ENCODE data around the gene TOMM6. TPM values are rescaled to one million over a fixed set of nuclear protein-coding genes. Genes with fewer than 3 reads are reported as not detected.

TOMM6 gene
- total and polyA plus RNA-seq, 4 donors: 48.2 to 123 (median 86.1) TPM

- peak overlapping the region; percentile 55 to 82 (median 81) for H3K4me3 ChIP-seq (ENCODE audit: low read depth in 1 of 3, low read length in 3 of 3)
- no peak for TF ChIP-seq RAD21 (IDR thresholded peaks at IDR 0.05)
- no peak for TF ChIP-seq HNF4A (conservative IDR thresholded peaks at IDR 0.05)
- TF ChIP-seq JUND (IDR thresholded peaks at IDR 0.05): no peak
- TF ChIP-seq REST (IDR thresholded peaks at IDR 0.05): no peak
- H3K9me3 ChIP-seq (ENCODE audit: control insufficient read depth in 4 of 4, low read length in 3 of 4): no peaks in the 10 kb centered on the region
- H3K4me1 ChIP-seq (ENCODE audit: control insufficient read depth in 4 of 4, insufficient read depth in 4 of 4, low read length in 3 of 4): peaks cover 2 to 21% (median 18%) of the 10 kb centered on the region in 4 donors
- peak overlapping the region in 1 of 2 donors; percentile 62 for H3K9ac ChIP-seq (ENCODE audit: low read depth in 1 of 2, low read length in 2 of 2)
- no peak overlapping the region for H3K27ac ChIP-seq (ENCODE audit: low read depth in 1 of 2, low read length in 2 of 2)
- H3K27me3 ChIP-seq (ENCODE audit: control insufficient read depth in 4 of 4, insufficient read depth in 4 of 4, low read length in 3 of 4): no peaks in the 10 kb centered on the region
- H3K36me3 ChIP-seq (ENCODE audit: control insufficient read depth in 4 of 4, insufficient read depth in 3 of 4, low read depth in 1 of 4, low read length in 3 of 4): peaks cover 0 to 11% (median 8%) of the 10 kb centered on the region in 4 donors
- DNase-seq (ENCODE audit: low spot score): no peak
- WGBS: 5% methylated on average over 16 of the region's 16 CpGs
These were observed 8.2 kb upstream of the TOMM6 start for GRCh38 chr6:41779336-41779735.

- Histone ChIP-seq H3K27ac (ENCODE audit: low read depth in 1 of 2, low read length in 2 of 2) (peak within 1 kb of the TSS; percentile 51 to 66), H3K4me1 (ENCODE audit: control insufficient read depth in 4 of 4, insufficient read depth in 4 of 4, low read length in 3 of 4) (peaks cover 2 to 21% (median 18%) of the 10 kb centered on the region in 4 donors), H3K4me3 (ENCODE audit: low read depth in 1 of 3, low read length in 3 of 3) (peak within 1 kb of the TSS; percentile 75 to 85 (median 81)), H3K36me3 (ENCODE audit: control insufficient read depth in 4 of 4, insufficient read depth in 3 of 4, low read depth in 1 of 4, low read length in 3 of 4) (peaks cover 0 to 5% (median 3%) of the 10 kb centered on the region in 4 donors), H3K9me3 (ENCODE audit: control insufficient read depth in 4 of 4, low read length in 3 of 4) (no peaks in the 10 kb centered on the region), H3K27me3 (ENCODE audit: control insufficient read depth in 4 of 4, insufficient read depth in 4 of 4, low read length in 3 of 4) (no peaks in the 10 kb centered on the region), H3K9ac (ENCODE audit: low read depth in 1 of 2, low read length in 2 of 2) (peak within 1 kb of the TSS in 1 of 2 donors; percentile 62)
- peak; percentile 99 for DNase-seq (ENCODE audit: low spot score)
- under 1% methylated on average over 73 of the region's 73 CpGs for WGBS
- no peak for TF ChIP-seq MAX (IDR thresholded peaks at IDR 0.05)
- no peak for TF ChIP-seq NR2F2 (IDR thresholded peaks at IDR 0.05)
- TF ChIP-seq HNF4G (IDR thresholded peaks at IDR 0.05): no peak
- no peak for TF ChIP-seq TAF1 (conservative IDR thresholded peaks at IDR 0.05)
- TF ChIP-seq FOXA1 (IDR thresholded peaks at IDR 0.05): peak; percentile 10
- TF ChIP-seq ZBTB33 (IDR thresholded peaks at IDR 0.05): no peak
- TF ChIP-seq RAD21 (IDR thresholded peaks at IDR 0.05): peak; percentile 87 to 92
- no peak for TF ChIP-seq REST (IDR thresholded peaks at IDR 0.05)
- peak in 1 of 2 donors; percentile 74 for TF ChIP-seq GABPA (IDR thresholded peaks at IDR 0.05 in 1 of 2, conservative IDR thresholded peaks at IDR 0.05 in 1 of 2)
- TF ChIP-seq EGR1 (IDR thresholded peaks at IDR 0.05; ENCODE audit: low read depth in 2 of 2): peak in 1 of 2 donors; percentile 87
- TF ChIP-seq RXRA (IDR thresholded peaks at IDR 0.05): peak; percentile 15 to 38
- peak; percentile 52 for TF ChIP-seq SP1 (IDR thresholded peaks at IDR 0.05)
- peak in 1 of 2 donors; percentile 49 for TF ChIP-seq HNF4A (conservative IDR thresholded peaks at IDR 0.05)
- TF ChIP-seq FOXA2 (IDR thresholded peaks at IDR 0.05): no peak
- TF ChIP-seq ATF3 (IDR thresholded peaks at IDR 0.05): no peak
- TF ChIP-seq JUND (IDR thresholded peaks at IDR 0.05): no peak
- TF ChIP-seq CTCF (IDR thresholded peaks at IDR 0.05; ENCODE audit: low read depth, low read length, missing input control): peak; percentile 98
- no peak for TF ChIP-seq YY1 (IDR thresholded peaks at IDR 0.05)
These were observed 7.5 kb upstream of the TOMM6 start, which contains the start of gene FRS3 for GRCh38 chr6:41779788-41780550. Gene FRS3 (minus strand): TSS chr6:41779900. CDS start chr6:41776987, 2,913 bp downstream.
